NCI-H2081 (cell line): ENCODE results near the gene TIMM23B.
"Not testable (repeated sequence)": the region's sequence is repeated elsewhere in the genome, so short reads cannot be mapped to it uniquely, and the experiment has no call there.

Source experiments
- DNase-seq, 2 experiments: peaks; one replicate each; lab custom pipeline; 2025; lab: John Stamatoyannopoulos, UW

The TIMM23B gene

DNA sequence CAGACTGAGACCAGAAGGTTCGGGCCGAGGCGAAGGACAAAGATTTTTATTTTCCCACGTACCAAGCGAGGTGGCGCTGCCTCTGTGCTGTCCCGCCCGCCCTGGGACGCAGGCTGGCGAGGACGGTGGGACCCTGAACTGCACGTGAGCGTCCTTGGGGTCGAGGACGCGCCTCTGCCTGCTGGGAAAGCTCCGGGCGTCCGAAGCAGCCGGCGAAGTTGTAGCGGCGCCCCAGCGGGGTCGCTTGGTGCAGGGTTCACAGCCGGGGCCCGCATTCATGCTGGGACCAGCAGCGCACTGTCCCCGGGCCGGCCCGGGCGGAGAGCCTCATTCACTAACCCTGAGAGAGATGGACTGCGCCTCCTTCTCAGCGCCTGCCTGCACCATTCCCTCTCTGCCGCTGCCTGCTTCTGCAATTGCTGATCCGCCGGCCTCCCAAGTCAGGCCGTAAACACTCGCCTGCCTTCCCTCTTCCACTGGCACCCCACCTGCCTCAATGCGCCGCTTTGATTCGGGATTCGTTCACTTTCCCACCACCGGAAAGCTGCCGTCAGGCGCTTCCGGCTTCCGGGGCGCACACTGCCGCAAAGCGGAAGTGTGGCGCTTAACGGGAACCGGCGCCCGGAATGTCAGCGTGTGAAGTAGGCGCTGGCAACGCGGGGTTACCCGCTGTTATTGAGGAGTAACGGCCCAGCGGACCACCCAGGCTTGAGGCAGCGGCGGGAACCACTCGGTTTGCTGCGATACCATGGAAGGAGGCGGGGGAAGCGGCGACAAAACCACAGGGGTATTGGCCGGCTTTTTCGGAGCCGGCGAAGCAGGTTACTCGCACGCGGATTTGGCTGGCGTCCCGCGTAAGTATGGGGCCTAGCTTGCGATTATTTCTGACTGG is at the start of gene TIMM23B, which contains the start of gene PARG:
TIMM23B (plus strand) TSS at position 607 of the 892 bp plus-strand sequence; CDS start at position 749, 142 bp downstream.
PARG (minus strand) TSS at position 581 of the 892 bp plus-strand sequence; CDS start at position 279, 302 bp downstream.
- peak; percentile 55 to 83 for DNase-seq

GRCh38 chr10:49899999-49900398 is 41.9 kb upstream of the TIMM23B start:
- not testable (repeated sequence) for DNase-seq

GRCh38 chr10:49900406-49900805 is 41.4 kb upstream of the TIMM23B start:
- DNase-seq: not testable (repeated sequence)

GRCh38 chr10:49903829-49904228 is 38.0 kb upstream of the TIMM23B start:
- DNase-seq: not testable (repeated sequence)

DNA sequence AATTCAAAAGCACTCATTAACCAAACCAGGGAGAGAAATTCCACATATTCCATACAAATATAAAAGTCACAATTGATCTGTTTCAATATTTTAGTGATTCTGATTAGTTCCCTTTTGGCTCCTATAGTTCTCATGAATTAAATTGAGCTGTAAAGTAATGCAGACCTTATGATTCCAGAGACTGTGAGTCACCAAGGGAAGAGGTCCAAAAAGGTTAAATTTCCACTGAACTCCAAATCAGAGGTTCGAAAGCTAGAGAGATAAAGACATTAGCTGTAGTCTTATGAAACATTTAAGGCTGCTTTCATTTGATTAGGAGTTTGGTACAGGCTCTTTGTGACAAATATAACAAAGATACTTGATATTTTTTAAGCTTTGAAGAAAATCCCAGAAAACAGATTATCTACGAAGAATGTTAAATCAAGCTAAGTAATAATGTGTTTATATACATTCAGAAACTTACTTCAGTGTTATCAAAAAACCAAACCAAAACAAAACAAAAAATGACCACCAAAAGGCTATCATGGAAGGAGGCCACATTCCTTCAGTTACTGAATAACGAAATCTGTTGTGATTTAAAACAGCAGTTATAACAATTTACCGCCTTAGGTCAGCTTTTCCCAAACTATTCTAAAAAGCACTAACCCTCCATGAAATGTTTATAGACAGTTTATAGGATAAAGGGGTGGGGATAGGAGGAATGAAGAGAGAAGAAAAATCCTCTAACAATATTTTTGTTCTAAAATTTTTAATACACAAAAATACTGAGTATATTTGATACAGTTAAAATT is 33.4 kb upstream of the TIMM23B start:
- not testable (repeated sequence) for DNase-seq

GRCh38 chr10:49910295-49910694 is 31.6 kb upstream of the TIMM23B start:
- DNase-seq: not testable (repeated sequence)

- DNase-seq: not testable (repeated sequence)
Measured at GRCh38 chr10:49916451-49916850, 25.4 kb upstream of the TIMM23B start.

DNA sequence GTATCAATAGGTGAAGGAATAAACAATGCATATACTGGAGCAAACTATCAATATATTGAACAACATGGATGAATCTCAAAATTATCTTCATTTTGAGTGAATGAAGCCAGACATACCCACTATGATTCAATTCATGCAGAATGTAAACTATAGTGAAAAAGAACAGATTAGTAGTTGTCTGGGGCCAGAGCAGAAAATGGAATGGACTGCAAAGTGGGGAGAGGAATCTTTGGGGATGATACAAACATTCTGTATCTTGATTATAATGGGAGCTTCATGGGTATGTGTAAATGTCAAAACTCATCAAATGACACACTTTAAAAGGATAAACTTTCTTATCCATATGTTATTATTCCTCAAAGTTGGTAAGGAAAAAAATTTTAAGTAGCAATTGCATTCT is 23.9 kb upstream of the TIMM23B start:
- not testable (repeated sequence) for DNase-seq

DNA sequence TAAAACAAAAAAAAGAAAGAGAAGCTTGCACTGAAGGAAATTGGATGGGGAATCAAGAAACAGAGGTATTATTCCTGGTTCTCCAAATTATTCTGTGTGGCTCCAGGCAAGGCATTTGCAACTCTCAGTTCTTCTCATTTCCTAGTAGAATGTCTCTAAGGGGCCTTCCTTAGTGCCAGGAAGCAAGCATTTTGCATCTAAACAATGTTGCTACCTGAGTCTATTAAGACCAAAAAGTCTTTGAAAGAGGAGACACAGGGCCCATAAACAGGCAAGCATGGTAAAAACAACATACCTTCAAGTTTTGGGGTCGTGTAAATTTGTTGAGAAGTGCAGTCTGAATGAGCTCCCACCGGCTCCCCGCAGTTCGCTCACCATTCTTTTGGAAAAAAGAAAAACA is 19.8 kb upstream of the TIMM23B start:
- DNase-seq: not testable (repeated sequence)

GRCh38 chr10:49923572-49923971 is 18.3 kb upstream of the TIMM23B start:
- DNase-seq: not testable (repeated sequence)

DNA sequence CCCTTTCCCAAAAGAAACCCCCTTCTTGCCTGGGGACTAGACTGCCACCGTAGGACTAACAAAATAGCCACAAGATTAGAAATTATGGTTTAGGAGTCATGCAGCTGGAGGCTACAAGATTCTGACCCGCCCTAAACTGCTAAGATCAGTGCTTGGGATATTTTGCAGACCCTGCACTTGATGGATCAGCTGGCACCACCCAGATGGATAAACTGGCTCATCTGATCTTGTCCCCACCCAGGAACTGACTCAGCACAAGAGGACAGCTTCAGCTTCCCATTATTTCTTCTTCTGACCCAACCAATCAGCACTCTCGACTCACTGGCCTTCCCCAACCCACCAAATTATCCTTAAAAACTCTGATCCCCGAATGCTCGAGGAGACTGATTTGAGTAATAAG is 10.6 kb upstream of the TIMM23B start:
- not testable (repeated sequence) for DNase-seq

DNA sequence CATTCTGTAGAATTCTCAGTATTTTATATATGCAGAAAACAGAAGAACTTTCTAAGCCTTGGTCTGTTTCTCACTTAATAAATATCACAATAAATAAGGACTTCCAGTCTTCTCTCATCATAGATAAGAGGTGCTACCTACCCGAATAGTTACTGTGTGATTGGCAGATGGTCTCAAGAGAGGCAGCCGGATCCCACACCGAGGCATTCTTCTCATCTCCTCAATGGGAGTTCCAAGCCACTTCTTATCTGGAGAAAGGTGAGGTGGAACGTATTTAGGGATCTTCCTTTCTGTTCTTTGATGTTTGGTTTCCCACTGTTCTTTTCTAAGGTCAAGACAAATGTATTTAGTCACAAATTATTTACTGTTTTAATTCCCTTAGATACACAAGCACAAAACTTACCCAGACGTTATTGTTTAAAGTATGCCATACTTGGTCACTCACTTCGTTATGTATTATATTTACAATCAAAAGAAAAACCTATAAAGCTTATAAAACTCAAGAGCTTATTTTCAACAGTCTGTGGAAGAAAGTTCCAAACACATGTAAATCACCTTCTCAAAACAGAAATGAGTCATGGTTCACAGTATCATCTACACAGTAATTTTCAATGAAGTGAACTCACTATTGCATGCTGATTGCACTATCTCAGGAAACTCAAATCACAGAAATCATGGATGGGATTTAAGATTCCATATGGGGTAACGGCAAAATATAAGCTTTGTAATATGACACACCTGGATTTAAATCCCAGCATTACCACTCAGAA is 9.7 kb upstream of the TIMM23B start:
- not testable (repeated sequence) for DNase-seq

- not testable (repeated sequence) for DNase-seq
Measured at GRCh38 chr10:49942339-49942705, 469 bp downstream of the TIMM23B start.

DNA sequence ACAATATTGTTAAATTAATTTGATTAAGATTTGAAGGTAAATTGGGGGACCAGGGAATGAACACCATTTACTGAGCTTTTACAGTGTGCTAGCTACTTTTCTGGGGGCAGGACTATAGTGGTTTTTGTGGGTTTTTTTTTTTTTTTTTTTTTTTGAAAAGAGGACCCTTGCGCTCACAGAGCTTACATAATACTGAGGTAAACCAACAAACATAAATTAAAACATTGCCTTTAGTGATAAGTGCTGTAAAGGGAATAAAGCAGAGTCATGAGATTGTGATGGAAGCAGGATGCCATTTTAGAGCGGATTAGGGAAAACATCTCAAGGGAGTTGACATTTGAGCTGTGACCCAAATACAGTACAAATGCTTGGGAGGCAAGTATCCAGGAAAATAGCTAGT is 1.8 kb downstream of the TIMM23B start:
- not testable (repeated sequence) for DNase-seq

DNA sequence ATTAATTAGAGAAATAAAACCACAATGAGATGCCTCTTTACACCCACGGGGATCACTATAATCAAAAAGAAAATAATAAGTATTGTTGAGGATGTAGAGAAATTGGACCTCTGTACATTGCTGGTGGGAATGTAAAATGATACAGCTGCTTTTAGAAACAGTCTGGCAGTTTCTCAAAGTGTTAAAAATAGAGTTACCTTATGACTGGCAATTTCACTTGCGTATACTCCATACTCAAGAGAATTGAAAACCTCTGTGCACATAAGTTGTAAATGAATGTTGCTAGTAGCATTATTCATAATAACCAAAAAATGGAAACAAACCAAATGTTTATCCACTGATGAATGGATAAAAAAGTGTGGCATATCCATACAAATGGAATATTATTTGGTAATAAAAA is 6.3 kb downstream of the TIMM23B start:
- not testable (repeated sequence) for DNase-seq

DNA sequence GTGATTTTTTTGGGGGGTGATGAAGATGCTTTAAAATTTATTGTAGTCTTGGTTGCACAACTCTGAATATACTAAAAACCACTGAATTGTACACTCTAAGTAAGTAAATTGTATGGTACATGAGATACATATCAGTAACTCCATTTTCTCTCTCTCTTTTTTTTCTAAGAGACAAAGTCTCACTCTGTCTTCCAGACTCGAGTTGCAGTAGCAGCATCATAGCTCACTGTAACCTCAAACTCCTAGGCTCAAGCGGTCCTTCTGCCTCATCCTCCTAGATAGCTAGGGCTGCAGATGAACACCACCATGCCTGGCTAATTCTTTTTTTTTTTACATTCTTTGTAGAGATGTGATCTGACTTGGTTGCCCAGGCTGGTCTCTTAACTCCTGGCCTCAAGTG is 6.9 kb downstream of the TIMM23B start:
- DNase-seq: not testable (repeated sequence)

DNA sequence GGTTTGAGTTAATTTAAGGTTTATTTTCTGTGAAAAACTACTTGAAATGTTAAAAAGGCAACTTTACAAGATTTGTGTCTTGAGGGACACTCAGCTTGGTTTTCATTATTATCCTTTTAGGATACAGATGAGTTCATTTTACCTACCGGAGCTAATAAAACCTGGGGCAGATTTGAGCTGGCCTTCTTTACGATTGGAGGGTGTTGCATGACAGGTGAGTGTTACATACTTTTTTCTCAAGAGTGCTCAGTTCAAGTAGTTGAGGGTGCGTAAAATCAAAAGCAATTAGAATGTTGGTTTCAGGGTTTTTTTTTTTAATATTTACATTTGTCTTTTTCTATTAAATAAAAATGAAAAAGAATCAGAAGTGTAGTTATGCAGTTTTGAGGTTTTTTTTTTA is 10.2 kb downstream of the TIMM23B start:
- not testable (repeated sequence) for DNase-seq

DNA sequence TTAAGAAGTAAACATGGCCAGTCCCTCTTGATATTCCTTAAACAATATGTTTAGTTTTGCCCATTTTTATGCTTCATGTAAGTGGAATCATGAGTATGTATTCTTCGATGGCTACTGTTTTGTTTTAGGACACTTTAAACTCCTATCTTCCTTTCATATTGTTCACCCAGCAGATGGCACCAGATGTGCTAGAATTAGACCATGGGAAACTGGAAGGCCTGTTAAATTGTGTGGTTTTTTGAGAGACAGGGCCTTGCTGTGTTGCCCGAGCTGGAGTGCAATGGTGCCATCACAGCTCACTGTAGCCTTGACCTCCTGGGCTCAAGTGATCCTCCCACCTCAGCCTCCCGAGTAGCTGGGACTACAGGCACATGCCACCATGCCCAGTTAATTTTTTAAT is 11.3 kb downstream of the TIMM23B start:
- not testable (repeated sequence) for DNase-seq

DNA sequence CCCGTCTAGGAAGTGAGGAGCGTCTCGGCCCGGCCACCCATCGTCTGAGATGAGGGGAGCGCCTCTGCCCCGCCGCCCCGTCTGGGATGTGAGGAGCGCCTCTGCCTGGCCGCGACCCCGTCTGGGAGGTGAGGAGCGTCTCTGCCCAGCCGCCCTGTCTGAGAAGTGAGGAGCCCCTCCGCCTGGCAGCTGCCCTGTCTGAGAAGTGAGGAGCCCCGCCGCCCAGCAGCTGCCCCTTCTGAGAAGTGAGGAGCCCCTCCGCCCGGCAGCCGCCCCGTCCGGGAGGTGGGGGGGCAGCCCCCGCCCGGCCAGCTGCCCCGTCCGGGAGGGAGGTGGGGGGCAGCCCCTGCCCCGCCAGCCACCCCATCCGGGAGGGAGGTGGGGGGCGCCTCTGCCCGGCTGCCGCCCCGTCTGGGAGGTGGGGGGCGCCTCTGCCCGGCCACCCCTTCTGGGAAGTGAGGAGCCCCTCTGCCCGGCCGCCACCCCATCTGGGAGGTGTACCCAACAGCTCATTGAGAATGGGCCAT is 28.5 kb downstream of the TIMM23B start:
- not testable (repeated sequence) for DNase-seq

DNA sequence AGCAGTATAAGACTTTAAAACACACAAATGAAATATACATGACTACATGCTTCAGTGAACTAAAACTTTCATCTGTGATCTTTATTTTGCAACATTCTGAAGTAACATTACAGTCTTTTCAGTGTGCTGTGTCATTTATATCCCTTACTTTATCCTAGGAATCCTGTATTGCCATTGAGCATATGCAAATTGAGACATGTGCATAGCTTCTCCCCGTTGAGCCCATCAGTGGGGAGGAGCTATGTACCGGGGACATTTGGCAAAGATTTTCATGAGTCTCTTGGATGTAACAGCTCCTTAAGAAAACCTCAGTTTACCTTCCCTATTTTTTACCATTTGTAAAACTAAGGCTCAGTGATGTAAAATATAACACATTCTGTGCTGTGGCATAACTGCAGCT is 29.6 kb downstream of the TIMM23B start:
- not testable (repeated sequence) for DNase-seq

DNA sequence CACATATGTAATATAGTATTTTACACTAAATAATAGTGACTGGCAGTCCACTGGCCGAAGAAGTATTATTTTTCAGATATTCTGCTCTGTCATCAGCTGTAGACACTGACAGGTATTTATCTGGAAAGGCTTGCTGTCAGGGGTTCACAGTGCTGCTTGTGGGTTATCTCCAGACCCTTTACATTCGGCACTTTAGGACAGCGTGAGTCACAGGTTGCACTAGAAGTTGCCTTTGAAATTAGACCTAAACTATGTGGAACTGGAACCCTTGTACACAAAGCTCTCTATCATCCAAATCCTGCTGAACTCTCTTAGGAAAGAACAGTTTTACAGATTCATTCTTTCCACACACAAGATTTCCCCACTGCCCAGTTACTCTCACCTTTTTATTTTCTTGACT is 30.2 kb downstream of the TIMM23B start:
- DNase-seq: not testable (repeated sequence)
